Neural cell (in vitro differentiated cells): ENCODE measurements around the gene ADCY4. TPM values are rescaled to one million over a fixed set of nuclear protein-coding genes. Genes with fewer than 3 reads are reported as not detected.

Source experiments
- H2AFZ ChIP-seq: fragments of 200-600, 300-800 bp; sonication (generic), shearing (Covaris generic); 2 replicates; pipeline ENCODE4 v1.6.0; 2014; ENCODE audit warnings: low read depth, mild to moderate bottlenecking, antibody characterized with exemption, low read length, moderate library complexity
- H3F3A ChIP-seq: fragments of 200-600 bp; shearing (Covaris generic); 2 replicates; pipeline ENCODE4 v1.6.1; 2016; ENCODE audit warnings: mild to moderate bottlenecking, moderate library complexity, mixed read lengths, antibody characterized with exemption, low read length; ENCODE audit not compliant: insufficient read depth, poor library complexity, severe bottlenecking
- H3K27ac ChIP-seq: fragments of 200-600, 300-800 bp; sonication (generic), shearing (Covaris generic); 2 replicates; pipeline ENCODE4 v1.5.1; 2014; ENCODE audit warnings: mild to moderate bottlenecking, low read length, moderate library complexity
- H3K27me3 ChIP-seq: fragments of 300-800, 200-600 bp; sonication (generic), shearing (Covaris generic); 2 replicates; pipeline ENCODE4 v1.6.0; 2014; ENCODE audit warnings: mild to moderate bottlenecking, low read depth, low read length, moderate library complexity; ENCODE audit not compliant: insufficient read depth
- H3K36me3 ChIP-seq: fragments of 300-800, 200-600 bp; sonication (generic), shearing (Covaris generic); 2 replicates; pipeline ENCODE4 v1.5.1; 2014; ENCODE audit warnings: mild to moderate bottlenecking, antibody characterized with exemption, low read length, moderate library complexity; ENCODE audit not compliant: insufficient read depth
- H3K4me2 ChIP-seq: fragments of 300-800, 200-600 bp; sonication (generic), shearing (Covaris generic); 2 replicates; pipeline ENCODE4 v1.6.0; 2014; ENCODE audit warnings: mild to moderate bottlenecking, low read length
- H3K4me3 ChIP-seq: fragments of 300-800, 200-600 bp; sonication (generic), shearing (Covaris generic); 2 replicates; pipeline ENCODE4 v1.5.1; 2014; ENCODE audit warnings: mild to moderate bottlenecking, low read length, moderate library complexity
- H3K79me2 ChIP-seq: fragments of 200-600 bp; shearing (Covaris generic); replicated peaks from 2 replicates; pipeline ENCODE4 v1.6.0; 2014; ENCODE audit warnings: mild to moderate bottlenecking, low read length, moderate library complexity; ENCODE audit not compliant: insufficient read depth
- H3K9ac ChIP-seq: fragments of 300-800, 200-600 bp; sonication (generic), shearing (Covaris generic); 2 replicates; pipeline ENCODE4 v1.6.1; 2016; ENCODE audit warnings: mild to moderate bottlenecking, low read length, mixed read lengths
- H3K9me2 ChIP-seq: fragments of 200-600 bp; shearing (Covaris generic); 2 replicates; pipeline ENCODE4 v1.6.1; 2016; ENCODE audit warnings: mild to moderate bottlenecking, low read length, mixed read lengths; ENCODE audit not compliant: insufficient read depth
- H3K9me3 ChIP-seq: fragments of 200-600, 300-800 bp; sonication (generic), shearing (Covaris generic); 2 replicates; pipeline ENCODE4 v1.6.1; 2016; ENCODE audit warnings: mild to moderate bottlenecking, mixed run types, low read length, moderate library complexity, mixed read lengths
- H4K20me1 ChIP-seq: fragments of 200-600 bp; shearing (Covaris generic); 2 replicates; pipeline ENCODE4 v1.6.1; 2016; ENCODE audit warnings: mild to moderate bottlenecking, mixed run types; ENCODE audit not compliant: insufficient read depth
- CTCF ChIP-seq: fragments of 450-650 bp; IDR thresholded peaks from 2 replicates; pipeline ENCODE4 v1.5.1; 2014; ENCODE audit warnings: antibody characterized with exemption, mild to moderate bottlenecking, moderate library complexity; ENCODE audit not compliant: poor library complexity, severe bottlenecking
- EP300 ChIP-seq: fragments of 450-650 bp; conservative IDR thresholded peaks from 2 replicates; pipeline ENCODE4 v1.6.1; 2014; ENCODE audit warnings: antibody characterized with exemption, mild to moderate bottlenecking, moderate library complexity; ENCODE audit not compliant: poor library complexity, severe bottlenecking
- EZH2 ChIP-seq: fragments of 200-600, 300-800 bp; shearing (Covaris generic), sonication (generic); IDR thresholded peaks from 2 replicates; pipeline ENCODE4 v1.6.1; 2014; ENCODE audit warnings: antibody characterized with exemption, low read length, borderline replicate concordance, mild to moderate bottlenecking; ENCODE audit not compliant: insufficient read depth, poor library complexity, severe bottlenecking
- MXI1 ChIP-seq: fragments of 450-650 bp; conservative IDR thresholded peaks from 2 replicates; pipeline ENCODE4 v1.6.1; 2014; ENCODE audit warnings: antibody characterized with exemption, mild to moderate bottlenecking; ENCODE audit not compliant: poor library complexity, severe bottlenecking
- POLR2AphosphoS5 ChIP-seq: IDR thresholded peaks from 2 replicates; pipeline ENCODE4 v1.6.1; 2012
- RAD21 ChIP-seq: fragments of 450-650 bp; conservative IDR thresholded peaks from 2 replicates; pipeline ENCODE4 v1.6.1; 2014; ENCODE audit warnings: antibody characterized with exemption, mild to moderate bottlenecking, moderate library complexity
- REST ChIP-seq: IDR thresholded peaks from 2 replicates; pipeline ENCODE4 v1.6.1; 2012; ENCODE audit warnings: borderline replicate concordance
- SMC3 ChIP-seq: fragments of 450-650 bp; conservative IDR thresholded peaks from 2 replicates; pipeline ENCODE4 v1.6.1; 2014; ENCODE audit warnings: antibody characterized with exemption, mild to moderate bottlenecking, moderate library complexity; ENCODE audit not compliant: poor library complexity
- TAF1 ChIP-seq: IDR thresholded peaks from 2 replicates; pipeline ENCODE4 v1.6.1; 2012; ENCODE audit warnings: low read depth
- polyA plus RNA-seq: library from polyadenylated mRNA; depleted of rRNA; stranded (reverse); fragments of >200 nt; gene quantifications from 2 replicates; pipeline ENCODE4 v1.2.3, GENCODE V29; 2014

The ADCY4 gene
- polyA plus RNA-seq, 1 donor from 2014 or later, result not detected

GRCh38 chr14:24342889-24343288 lies 8.0 kb upstream of the ADCY4 start:
- Histone ChIP-seq H3K27ac (no peak overlapping the region), H3K27me3 (peaks cover 39% of the 10 kb centered on the region)

GRCh38 chr14:24340606-24341005 lies 5.7 kb upstream of the ADCY4 start:
- H3K9ac ChIP-seq, result no peak overlapping the region
- H3K4me3 ChIP-seq, result no peak overlapping the region
- no peaks in the 10 kb centered on the region for H4K20me1 ChIP-seq
- H3K79me2 ChIP-seq, result no peaks in the 10 kb centered on the region
- peaks cover 62% of the 10 kb centered on the region for H3K27me3 ChIP-seq
- H3K4me2 ChIP-seq, result no peak overlapping the region
- H2AFZ ChIP-seq, result no peak overlapping the region
- no peaks in the 10 kb centered on the region for H3K9me2 ChIP-seq
- no peaks in the 10 kb centered on the region for H3K9me3 ChIP-seq
- no peaks in the 10 kb centered on the region for H3F3A ChIP-seq
- H3K36me3 ChIP-seq, result no peaks in the 10 kb centered on the region
- no peak overlapping the region for H3K27ac ChIP-seq
- TF ChIP-seq SMC3, result no peak
- TF ChIP-seq CTCF, result no peak
- no peak for TF ChIP-seq EP300
- TF ChIP-seq EZH2, result no peak
- no peak for TF ChIP-seq TAF1
- TF ChIP-seq REST, result no peak

More at GRCh38 chr14:24342889-24343288, 8.0 kb upstream of the ADCY4 start:
- Histone ChIP-seq H3K4me3 (no peak overlapping the region), H3K79me2 (no peaks in the 10 kb centered on the region), H2AFZ (no peak overlapping the region), H3K4me2 (no peak overlapping the region), H3K9me2 (no peaks in the 10 kb centered on the region), H3K9me3 (no peaks in the 10 kb centered on the region), H4K20me1 (no peaks in the 10 kb centered on the region), H3K9ac (no peak overlapping the region), H3F3A (no peaks in the 10 kb centered on the region), H3K36me3 (no peaks in the 10 kb centered on the region)
- TF ChIP-seq POLR2AphosphoS5 (no peak), REST (no peak), EZH2 (no peak), RAD21 (no peak), CTCF (no peak), SMC3 (no peak), MXI1 (no peak), TAF1 (no peak), EP300 (no peak)
